ENCODE measurements around the gene AWAT2. TPM values are rescaled to one million over a fixed set of nuclear protein-coding genes. Genes with fewer than 3 reads are reported as not detected.

AWAT2 gene
- total RNA-seq = not detected in 2 replicates

GRCh38 chrX:70049925-70050324 is at the start of gene AWAT2:
Gene AWAT2 (minus strand): TSS chrX:70049938. CDS start chrX:70049932, 6 bp downstream.

GRCh38 chrX:70062076-70062475 is 12.3 kb upstream of the AWAT2 start, which contains the start of gene OTUD6A:
Gene OTUD6A (plus strand): TSS chrX:70062457. CDS start chrX:70062525, 68 bp downstream.

Other genes with a start within 250 kb of the AWAT2 start
- gene OTUD6A, start 12.5 kb upstream of the AWAT2 start, total RNA-seq = not detected in 2 replicates
- gene IGBP1, start 83.5 kb upstream of the AWAT2 start, total RNA-seq = 56.6 and 74.7 TPM in 2 replicates
- gene DGAT2L6, start 127.5 kb upstream of the AWAT2 start, total RNA-seq = not detected in 2 replicates
- not detected in 2 replicates for gene AWAT1, start 184.7 kb upstream of the AWAT2 start, total RNA-seq
- gene P2RY4, start 210.3 kb upstream of the AWAT2 start, total RNA-seq = 0.07 and 0.13 TPM in 2 replicates
- not detected in 2 replicates for gene ARR3, start 218.4 kb upstream of the AWAT2 start, total RNA-seq
- not detected in 2 replicates for gene RAB41, start 232.2 kb upstream of the AWAT2 start, total RNA-seq
- 33.3 and 42.8 TPM in 2 replicates for gene PDZD11, start 240.0 kb upstream of the AWAT2 start, total RNA-seq
- gene KIF4A, start 240.2 kb upstream of the AWAT2 start, total RNA-seq = 2.2 and 4.7 TPM in 2 replicates